ENCODE measurements around the gene EBPL.

GRCh38 chr13:49625392-49626079, 65.8 kb downstream of the EBPL start:
- TF ChIP-seq, protein P1, sequence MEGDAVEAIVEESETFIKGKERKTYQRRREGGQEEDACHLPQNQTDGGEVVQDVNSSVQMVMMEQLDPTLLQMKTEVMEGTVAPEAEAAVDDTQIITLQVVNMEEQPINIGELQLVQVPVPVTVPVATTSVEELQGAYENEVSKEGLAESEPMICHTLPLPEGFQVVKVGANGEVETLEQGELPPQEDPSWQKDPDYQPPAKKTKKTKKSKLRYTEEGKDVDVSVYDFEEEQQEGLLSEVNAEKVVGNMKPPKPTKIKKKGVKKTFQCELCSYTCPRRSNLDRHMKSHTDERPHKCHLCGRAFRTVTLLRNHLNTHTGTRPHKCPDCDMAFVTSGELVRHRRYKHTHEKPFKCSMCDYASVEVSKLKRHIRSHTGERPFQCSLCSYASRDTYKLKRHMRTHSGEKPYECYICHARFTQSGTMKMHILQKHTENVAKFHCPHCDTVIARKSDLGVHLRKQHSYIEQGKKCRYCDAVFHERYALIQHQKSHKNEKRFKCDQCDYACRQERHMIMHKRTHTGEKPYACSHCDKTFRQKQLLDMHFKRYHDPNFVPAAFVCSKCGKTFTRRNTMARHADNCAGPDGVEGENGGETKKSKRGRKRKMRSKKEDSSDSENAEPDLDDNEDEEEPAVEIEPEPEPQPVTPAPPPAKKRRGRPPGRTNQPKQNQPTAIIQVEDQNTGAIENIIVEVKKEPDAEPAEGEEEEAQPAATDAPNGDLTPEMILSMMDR (optimal IDR thresholded peaks at IDR 0.05 in 1 of 3, IDR thresholded peaks at IDR 0.05 in 1 of 3, conservative IDR thresholded peaks at IDR 0.05 in 1 of 3; ENCODE audit: extremely low read depth in 1 of 3, insufficient read depth in 2 of 3, low read length in 3 of 3), result no peak
- no peak for TF ChIP-seq EZH2 (IDR thresholded peaks at IDR 0.05; ENCODE audit: low read length)
